HCEC 1CT (cell line): ENCODE data around the gene OR10A4.
"Not testable (repeated sequence)": the region's sequence is repeated elsewhere in the genome, so short reads cannot be mapped to it uniquely, and the experiment has no call there.

Experiments used
- DNase-seq: peaks from one replicate; pipeline ENCODE4 v3.0.0-alpha.2; 2017

OR10A4 gene

GRCh38 chr11:6876325-6876724 is at the start of gene OR10A4:
Gene OR10A4, plus strand, starts transcription at chr11:6876625. Its CDS starts 23 bp downstream, at chr11:6876648.
- no peak for DNase-seq

DNA sequence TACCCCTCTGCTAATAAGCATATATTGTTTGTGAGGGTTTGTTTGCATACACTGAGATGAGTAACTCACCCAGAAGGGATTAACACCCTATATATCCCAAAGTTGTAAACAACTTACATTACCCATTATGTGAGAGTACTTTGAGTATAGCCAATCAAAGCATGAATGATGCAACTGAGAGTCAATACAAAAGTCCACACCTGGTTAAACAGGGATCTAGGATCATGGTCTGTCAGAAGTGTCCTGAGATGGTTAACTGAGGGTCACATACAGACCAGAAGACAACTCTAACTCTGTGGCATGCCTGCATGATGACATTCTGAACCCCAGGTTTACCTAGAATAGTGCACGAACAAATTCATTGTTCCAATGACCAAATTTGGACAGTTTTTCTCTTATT is 48.3 kb upstream of the OR10A4 start:
- DNase-seq: no peak

DNA sequence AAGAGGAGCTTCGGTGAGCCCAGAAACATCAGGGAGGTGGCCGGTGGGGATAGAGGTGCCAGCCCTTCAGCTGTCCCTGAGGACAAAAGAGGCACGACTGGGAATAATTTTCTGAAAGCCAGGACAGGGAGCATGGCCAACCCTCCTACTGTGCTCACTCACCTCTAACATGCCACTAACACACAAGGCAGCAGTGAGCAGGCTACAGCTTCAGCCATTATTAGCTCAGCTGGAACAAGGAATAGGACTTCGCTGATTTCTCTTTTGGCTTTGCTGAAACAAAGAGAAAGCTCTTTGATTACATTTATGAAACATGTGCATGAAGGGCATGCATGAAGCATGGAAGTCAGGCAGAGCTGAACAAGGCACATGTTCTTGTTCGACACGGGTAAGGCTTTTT is 43.1 kb upstream of the OR10A4 start:
- no peak for DNase-seq

- no peak for DNase-seq
These were observed 42.4 kb upstream of the OR10A4 start for GRCh38 chr11:6834021-6834420.

DNA sequence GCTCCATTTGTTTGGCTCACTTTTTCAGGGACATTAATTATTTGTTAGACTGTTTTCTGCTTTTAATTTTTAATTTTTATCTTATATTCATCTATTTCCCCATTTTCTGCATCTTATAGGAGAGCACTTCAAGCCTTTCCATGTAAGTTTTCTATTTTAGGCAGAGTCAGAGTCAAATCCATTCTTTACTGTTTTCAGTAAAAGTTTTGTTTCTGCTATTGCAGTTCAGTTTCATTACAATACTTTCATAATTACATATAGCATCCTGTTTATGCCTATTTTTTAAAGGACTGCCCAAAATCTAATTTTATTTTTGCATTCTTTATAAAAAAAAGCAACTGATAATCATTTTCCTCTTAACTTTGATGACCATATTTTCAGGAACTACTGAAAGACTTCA is 34.7 kb upstream of the OR10A4 start:
- DNase-seq: no peak

DNA sequence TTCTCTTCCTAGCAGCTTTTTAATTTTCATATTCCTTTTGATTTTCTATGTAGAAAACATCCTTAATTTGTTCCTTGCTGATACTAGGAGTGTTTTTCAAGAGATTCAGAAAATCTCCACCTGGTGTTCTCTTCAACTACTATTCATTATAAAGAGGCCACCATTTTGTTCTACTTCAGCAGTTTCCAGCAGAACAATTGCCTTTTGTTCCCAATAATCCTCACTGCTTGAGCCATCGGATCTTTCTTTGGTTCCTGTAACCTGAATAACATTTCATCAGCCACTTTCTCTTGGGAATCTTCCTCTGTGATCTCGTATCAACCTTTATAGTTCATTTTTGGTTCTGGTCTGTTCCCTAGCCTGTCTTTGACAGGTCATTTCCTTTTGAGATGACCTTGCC is 32.8 kb upstream of the OR10A4 start:
- no peak for DNase-seq

DNA sequence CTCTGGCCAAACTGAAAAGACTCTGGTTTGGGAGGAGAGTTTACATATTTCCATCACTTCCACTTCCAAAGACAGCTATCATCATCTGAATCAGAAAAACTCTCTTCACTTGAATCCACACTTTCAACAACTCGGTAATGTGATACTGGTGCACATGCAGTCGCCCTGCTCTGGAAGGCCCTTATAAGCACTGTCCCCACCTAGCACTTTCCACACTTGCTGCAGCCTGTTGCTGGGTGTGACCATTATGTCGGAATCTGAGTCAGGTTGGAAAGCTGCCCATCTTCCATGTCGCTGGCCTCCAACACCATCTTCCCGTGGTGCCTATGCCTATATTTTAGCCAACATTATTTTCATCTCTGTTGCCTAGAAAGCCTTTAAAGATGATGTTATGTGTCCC is 32.1 kb upstream of the OR10A4 start:
- no peak for DNase-seq

- DNase-seq: no peak
These were observed 31.0 kb upstream of the OR10A4 start, which contains the start of gene OR10A5 for GRCh38 chr11:6845383-6845782. Gene OR10A5, plus strand, starts transcription at chr11:6845683. Its CDS starts 0 bp downstream, at chr11:6845683.

DNA sequence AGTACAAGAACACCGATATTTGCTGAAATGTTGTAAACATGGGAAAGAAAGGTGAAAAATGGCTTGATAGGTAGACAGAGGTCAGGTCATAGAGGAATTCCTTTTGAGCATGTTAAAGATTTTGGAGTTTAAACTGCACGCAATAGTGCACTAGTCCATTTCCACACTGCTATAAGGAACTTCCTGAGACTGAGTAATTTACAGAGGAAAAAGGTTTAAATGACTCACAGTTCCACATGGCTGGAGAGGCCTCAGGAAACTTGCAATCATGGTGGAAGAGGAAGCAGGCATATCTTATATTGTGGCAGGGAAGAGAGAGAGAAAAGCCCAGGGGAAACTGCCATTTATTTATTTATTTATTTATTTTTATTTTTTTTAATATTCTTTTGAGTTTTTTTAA is 25.9 kb upstream of the OR10A4 start:
- no peak for DNase-seq

- not testable (repeated sequence) for DNase-seq
These were observed 21.6 kb upstream of the OR10A4 start for GRCh38 chr11:6854801-6855200.

GRCh38 chr11:6855971-6856541 is 20.4 kb upstream of the OR10A4 start:
- DNase-seq: peak; percentile 77

DNA sequence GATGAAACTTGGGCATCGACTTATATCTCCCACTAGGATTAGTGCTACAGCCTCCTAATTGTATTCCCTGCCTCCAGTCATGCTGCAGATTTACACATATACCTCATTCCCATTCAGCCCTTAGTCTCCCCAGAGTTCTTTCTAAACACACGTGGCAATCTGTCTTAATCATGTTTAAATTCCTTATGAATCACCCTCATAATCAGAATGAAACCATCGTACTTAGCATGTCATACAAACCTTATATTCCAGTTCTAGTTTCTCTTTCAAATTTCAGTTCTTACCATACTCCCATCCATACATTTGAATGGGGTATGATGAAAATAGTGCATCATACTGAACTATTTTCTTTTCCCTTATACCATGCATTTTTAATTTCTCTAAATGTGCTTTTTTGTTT is 19.6 kb upstream of the OR10A4 start:
- DNase-seq: peak; percentile 83

DNA sequence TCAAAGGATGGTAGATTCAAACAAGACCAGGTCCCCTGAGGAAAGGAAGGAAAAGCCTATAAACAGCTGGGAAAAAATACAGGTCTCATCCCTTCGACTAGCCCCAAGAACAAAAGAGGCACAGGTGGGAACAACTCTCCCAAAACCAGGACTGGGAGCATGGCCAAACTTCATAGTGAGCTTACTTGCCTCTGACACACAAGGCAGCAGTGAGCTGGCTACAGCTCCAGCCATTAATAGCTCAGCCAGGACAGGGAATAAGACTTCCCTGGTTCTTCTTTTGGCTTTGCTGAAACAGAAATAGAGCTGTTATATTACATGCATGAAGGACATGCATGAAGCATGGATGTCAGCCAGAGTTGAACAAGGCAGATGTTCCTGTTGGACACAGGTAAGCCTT is 13.5 kb upstream of the OR10A4 start, which contains the start of gene OR10A2:
Gene OR10A2, plus strand, starts transcription at position 97 of the 400 bp plus-strand sequence. CDS start 6,698 bp downstream, outside the sequence.
- DNase-seq: peak; percentile 40

DNA sequence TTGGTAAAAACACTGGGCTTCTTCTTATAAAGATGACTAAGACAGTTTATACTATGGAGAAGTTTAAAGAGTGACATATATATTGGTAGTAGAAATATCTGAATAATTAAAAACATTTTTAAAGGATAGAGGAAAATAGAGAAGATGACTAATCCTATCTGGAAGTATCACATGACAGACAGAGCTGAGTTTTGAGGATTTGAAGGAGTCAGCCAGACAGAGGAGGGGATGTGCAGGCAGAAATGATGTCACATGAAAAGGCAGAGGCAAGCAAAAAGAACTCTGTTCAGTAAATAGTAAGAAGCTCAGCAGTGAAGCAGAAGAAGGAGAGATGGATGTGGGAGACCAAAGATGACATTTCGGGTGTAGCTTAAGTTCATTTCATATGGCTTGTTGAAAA is 12.0 kb upstream of the OR10A4 start:
- peak; percentile 74 for DNase-seq

DNA sequence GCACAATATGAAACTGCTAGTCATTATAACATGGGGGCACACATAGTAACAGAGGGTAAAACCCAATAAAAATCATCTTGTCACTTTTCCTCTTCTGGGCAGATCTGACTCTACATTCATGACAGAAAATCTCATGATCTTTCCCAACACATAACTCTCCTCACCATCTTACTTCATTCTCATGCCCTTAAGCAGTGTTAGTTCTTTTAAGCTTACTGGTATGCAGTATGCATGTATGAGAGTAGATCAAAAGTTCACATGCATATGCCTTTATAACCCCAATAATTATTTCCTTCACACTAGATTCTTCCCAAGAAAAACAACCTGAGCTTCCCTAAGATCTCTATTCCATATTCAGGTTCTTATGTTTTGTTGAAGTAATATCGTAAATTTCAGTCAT is 5.1 kb upstream of the OR10A4 start:
- no peak for DNase-seq

DNA sequence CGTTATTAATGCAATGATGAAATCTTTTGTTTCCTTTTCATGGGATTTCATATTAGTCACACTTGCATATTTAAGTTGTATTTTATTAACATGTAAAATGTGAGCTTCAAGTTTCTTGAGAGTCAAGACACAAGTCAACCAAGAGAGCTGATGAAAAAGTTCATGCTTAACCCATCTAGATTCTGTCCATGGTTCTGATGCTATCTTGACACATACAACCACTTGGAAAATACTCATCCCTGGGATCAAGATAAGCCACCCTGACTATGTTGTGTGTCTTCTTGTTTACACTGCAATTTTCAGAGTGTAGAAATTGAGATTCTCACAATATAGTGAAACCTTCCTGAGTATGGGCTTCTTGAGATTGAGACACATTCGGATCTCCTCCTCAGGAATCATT is 664 bp upstream of the OR10A4 start:
- no peak for DNase-seq

- no peak for DNase-seq
These were observed 489 bp downstream of the OR10A4 start for GRCh38 chr11:6876914-6877313.

DNA sequence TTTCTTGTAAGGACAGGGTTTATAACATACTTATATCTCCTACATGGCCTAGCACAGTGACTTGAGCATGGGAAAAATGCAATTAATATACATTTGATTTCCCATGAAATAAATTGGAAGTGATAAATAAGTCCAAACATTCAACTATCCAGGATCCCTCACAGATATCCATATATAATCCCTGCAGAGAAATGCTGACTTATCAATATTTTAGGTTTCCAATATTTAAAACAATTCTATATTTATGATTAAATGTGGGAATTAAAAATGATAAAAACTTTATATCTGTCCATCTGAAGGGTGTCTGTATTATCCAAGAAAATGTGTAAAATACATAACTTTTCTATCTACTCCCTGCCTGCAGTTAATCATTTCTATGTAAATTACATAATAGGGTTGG is 6.3 kb downstream of the OR10A4 start:
- no peak for DNase-seq

DNA sequence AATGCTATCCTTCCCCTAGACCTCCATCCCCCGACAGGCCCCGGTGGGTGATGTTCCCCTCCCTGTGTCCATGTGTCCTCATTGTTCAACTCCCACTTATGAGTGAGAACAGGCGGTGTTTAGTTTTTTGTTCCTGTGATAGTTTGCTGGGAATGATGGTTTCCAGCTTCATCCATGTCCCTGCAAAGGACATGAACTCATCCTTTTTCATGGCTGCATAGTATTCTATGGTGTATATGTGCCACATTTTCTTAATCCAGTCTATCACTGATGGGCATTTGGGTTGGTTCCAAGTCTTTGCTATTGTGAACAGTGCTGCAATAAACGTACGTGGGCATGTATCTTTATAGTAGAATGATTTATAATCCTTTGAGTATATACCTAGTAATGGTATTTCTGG is 11.3 kb downstream of the OR10A4 start:
- not testable (repeated sequence) for DNase-seq

GRCh38 chr11:6888830-6889229 is 12.4 kb downstream of the OR10A4 start:
- DNase-seq: no peak

DNA sequence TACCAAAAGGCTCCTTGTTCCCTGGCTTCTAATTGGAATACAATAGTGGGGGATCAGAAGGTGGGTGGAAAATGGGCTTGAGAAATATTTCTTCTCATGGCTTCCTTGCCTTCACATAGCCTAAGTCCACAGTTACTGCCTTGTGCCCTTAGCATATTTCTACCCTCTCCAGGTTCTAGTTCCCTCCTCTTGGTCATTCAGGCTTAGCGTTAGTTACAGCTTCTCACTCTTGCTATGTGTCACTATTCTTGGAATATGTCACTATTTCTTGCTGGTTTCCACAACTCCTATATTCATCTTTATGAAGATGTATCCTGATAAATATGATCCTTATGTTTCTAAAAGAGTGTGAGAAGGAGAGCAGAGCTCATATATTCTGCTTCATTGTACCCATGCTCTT is 13.4 kb downstream of the OR10A4 start:
- DNase-seq: no peak

- DNase-seq: no peak
These were observed 16.0 kb downstream of the OR10A4 start, which contains the start of gene OR2D2 for GRCh38 chr11:6892400-6892799. Gene OR2D2, minus strand, starts transcription at chr11:6892500. Its CDS starts 0 bp downstream, at chr11:6892500.

DNA sequence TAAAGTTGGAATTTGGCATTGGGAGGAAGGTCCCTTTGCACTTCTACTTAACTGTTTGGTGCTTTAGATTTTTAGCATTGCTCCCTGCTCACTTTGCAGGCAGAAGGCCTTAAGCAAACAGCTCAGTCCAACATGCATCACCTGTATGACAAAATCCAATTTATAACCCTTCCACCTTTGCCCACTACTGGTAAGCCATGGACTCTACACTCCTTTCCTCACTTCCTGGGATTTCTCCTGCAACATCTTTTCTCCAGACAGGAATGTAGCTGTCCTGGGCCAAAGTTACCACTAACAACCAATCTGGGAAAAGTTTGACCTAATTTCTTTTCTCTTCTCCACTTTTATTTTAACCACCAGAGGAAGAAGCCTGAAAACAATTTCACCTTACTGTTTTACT is 17.7 kb downstream of the OR10A4 start:
- DNase-seq: no peak

DNA sequence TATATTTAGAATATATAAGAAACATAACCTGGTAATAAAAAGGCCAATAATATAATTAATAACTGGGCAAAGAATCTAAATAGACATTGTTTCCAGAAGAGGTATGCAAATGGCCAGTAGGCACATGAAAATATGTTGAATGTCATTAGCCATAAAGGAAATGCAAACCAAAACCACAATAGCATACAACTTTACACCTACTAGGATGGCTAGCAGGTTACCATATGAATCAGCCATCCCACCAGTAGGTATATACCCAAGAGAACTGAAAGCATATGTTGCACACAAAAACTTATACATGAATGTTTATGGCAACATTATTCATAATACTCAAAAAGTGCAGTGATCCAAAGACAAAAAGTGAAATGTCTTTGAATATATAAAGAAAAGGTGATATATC is 18.6 kb downstream of the OR10A4 start:
- DNase-seq: no peak

- DNase-seq: no peak
These were observed 22.5 kb downstream of the OR10A4 start for GRCh38 chr11:6898911-6899310.
